Smooth muscle cell (in vitro differentiated cells): ENCODE results near the gene DYNC1LI1. TPM values are rescaled to one million over a fixed set of nuclear protein-coding genes. Genes with fewer than 3 reads are reported as not detected.

Experiments used
- DNase-seq: peaks from one replicate; lab custom pipeline; 2025; ENCODE audit not compliant: unreplicated experiment; lab: John Stamatoyannopoulos, UW
- H2AFZ ChIP-seq: fragments of 200-600 bp; sonication (generic); 2 replicates; pipeline ENCODE4 v1.6.0; 2016; ENCODE audit warnings: antibody characterized with exemption, low read depth, mild to moderate bottlenecking
- H3F3A ChIP-seq: fragments of 200-600 bp; sonication (generic); 2 replicates; pipeline ENCODE4 v1.6.0; 2017; ENCODE audit warnings: antibody characterized with exemption, low read depth
- H3K27ac ChIP-seq: fragments of 200-600 bp; sonication (generic); 2 replicates; pipeline ENCODE4 v1.5.1; 2016; ENCODE audit warnings: low read depth, mild to moderate bottlenecking
- H3K27me3 ChIP-seq: fragments of 200-600 bp; sonication (generic); 2 replicates; pipeline ENCODE4 v1.6.1; 2016; ENCODE audit warnings: low read depth, mild to moderate bottlenecking
- H3K36me3 ChIP-seq: fragments of 200-600 bp; sonication (generic); 2 replicates; pipeline ENCODE4 v1.5.1; 2016; ENCODE audit warnings: low read depth
- H3K4me1 ChIP-seq: fragments of 200-600 bp; sonication (generic); 2 replicates; pipeline ENCODE4 v1.5.1; 2016; ENCODE audit warnings: low read depth
- H3K4me2 ChIP-seq: fragments of 200-600 bp; sonication (generic); 2 replicates; pipeline ENCODE4 v1.6.0; 2016; ENCODE audit warnings: mild to moderate bottlenecking
- H3K4me3 ChIP-seq: fragments of 200-600 bp; sonication (generic); 2 replicates; pipeline ENCODE4 v1.5.1; 2016; ENCODE audit warnings: mild to moderate bottlenecking
- H3K79me2 ChIP-seq: fragments of 200-600 bp; sonication (generic); 2 replicates; pipeline ENCODE4 v1.6.0; 2016; ENCODE audit warnings: low read depth, mild to moderate bottlenecking
- H3K9ac ChIP-seq: fragments of 200-600 bp; sonication (generic); 2 replicates; pipeline ENCODE4 v1.6.0; 2016; ENCODE audit warnings: low read depth
- H3K9me3 ChIP-seq: fragments of 200-600 bp; sonication (generic); replicated peaks from 2 replicates; pipeline ENCODE4 v1.5.1; 2016; ENCODE audit warnings: low read depth
- H4K20me1 ChIP-seq: fragments of 200-600 bp; sonication (generic); 2 replicates; pipeline ENCODE4 v1.6.0; 2016; ENCODE audit warnings: low read depth
- CTCF ChIP-seq: fragments of 200-600 bp; sonication (generic); IDR thresholded peaks from 2 replicates; pipeline ENCODE4 v1.5.1; 2017; ENCODE audit warnings: borderline replicate concordance, mild to moderate bottlenecking, antibody characterized with exemption; ENCODE audit not compliant: insufficient read depth, poor library complexity, severe bottlenecking
- WGBS: methylation state at CpG from one replicate; pipeline ENCODE4 v1.1.7; 2016; ENCODE audit warnings: low lambda C conversion rate; 5-methylcytosine and 5-hydroxymethylcytosine counted together
- polyA plus RNA-seq: library from polyadenylated mRNA; unstranded; fragments of >200 nt; fragmentation: Nextera tagmentation; extraction: Ambion mirVana; gene quantifications from 2 replicates; pipeline ENCODE4 v1.2.1, GENCODE V29; 2016
- total RNA-seq: library from RNA; depleted of rRNA; stranded (reverse); fragments of >200 nt; gene quantifications from 2 replicates; pipeline ENCODE4 v1.2.3, GENCODE V29; 2014

Gene DYNC1LI1
- total and polyA plus RNA-seq, 2 experiments from 2014 or later, result 31.0 to 72.6 TPM

GRCh38 chr3:32568953-32569352, 1.7 kb downstream of the DYNC1LI1 start:
- Histone ChIP-seq H3K79me2 (peaks cover 69% of the 10 kb centered on the region), H4K20me1 (peaks cover 60% of the 10 kb centered on the region), H2AFZ (no peak overlapping the region), H3K4me1 (peaks cover 21% of the 10 kb centered on the region), H3K4me3 (peak overlapping the region; percentile 97), H3F3A (no peaks in the 10 kb centered on the region), H3K27me3 (no peaks in the 10 kb centered on the region), H3K4me2 (peak overlapping the region; percentile 92), H3K9ac (no peak overlapping the region), H3K9me3 (no peaks in the 10 kb centered on the region), H3K27ac (no peak overlapping the region), H3K36me3 (no peaks in the 10 kb centered on the region)
- 93% methylated on average over 2 of the region's 2 CpGs for WGBS
- DNase-seq, result no peak
- no peak for TF ChIP-seq CTCF

- DNase-seq, result no peak
- 100% methylated on average over 1 of the region's 1 CpG for WGBS
- TF ChIP-seq CTCF, result no peak
Measured at GRCh38 chr3:32564195-32564594, 6.5 kb downstream of the DYNC1LI1 start.

GRCh38 chr3:32562640-32563039, 8.0 kb downstream of the DYNC1LI1 start:
- Histone ChIP-seq H3K27ac (no peak overlapping the region), H2AFZ (no peak overlapping the region), H3K4me1 (no peaks in the 10 kb centered on the region), H3K9ac (no peak overlapping the region), H3K9me3 (no peaks in the 10 kb centered on the region), H3K36me3 (no peaks in the 10 kb centered on the region), H3K27me3 (no peaks in the 10 kb centered on the region), H3K4me3 (no peak overlapping the region), H3K4me2 (no peak overlapping the region), H3F3A (no peaks in the 10 kb centered on the region), H3K79me2 (peaks cover 87% of the 10 kb centered on the region), H4K20me1 (peaks cover 97% of the 10 kb centered on the region)
- 92% methylated on average over 7 of the region's 7 CpGs for WGBS
- TF ChIP-seq CTCF, result no peak
- no peak for DNase-seq

More at GRCh38 chr3:32564195-32564594, 6.5 kb downstream of the DYNC1LI1 start:
- no peaks in the 10 kb centered on the region for H3K36me3 ChIP-seq
- no peak overlapping the region for H2AFZ ChIP-seq
- no peak overlapping the region for H3K4me2 ChIP-seq
- no peaks in the 10 kb centered on the region for H3K9me3 ChIP-seq
- H3K4me3 ChIP-seq, result no peak overlapping the region
- H3K4me1 ChIP-seq, result peaks cover 11% of the 10 kb centered on the region
- H3K27me3 ChIP-seq, result no peaks in the 10 kb centered on the region
- no peaks in the 10 kb centered on the region for H3F3A ChIP-seq
- H3K27ac ChIP-seq, result no peak overlapping the region
- peaks cover 98% of the 10 kb centered on the region for H4K20me1 ChIP-seq
- no peak overlapping the region for H3K9ac ChIP-seq
- peaks cover 89% of the 10 kb centered on the region for H3K79me2 ChIP-seq

- TF ChIP-seq CTCF, result no peak
- Histone ChIP-seq H3K36me3 (no peaks in the 10 kb centered on the region), H3K4me3 (no peak overlapping the region), H3K9ac (no peak overlapping the region), H2AFZ (no peak overlapping the region), H3K79me2 (peaks cover 82% of the 10 kb centered on the region), H3K27ac (no peak overlapping the region), H4K20me1 (peaks cover 97% of the 10 kb centered on the region), H3K27me3 (no peaks in the 10 kb centered on the region), H3K4me1 (no peaks in the 10 kb centered on the region), H3K4me2 (no peak overlapping the region), H3K9me3 (no peaks in the 10 kb centered on the region), H3F3A (no peaks in the 10 kb centered on the region)
- DNase-seq, result no peak
- WGBS, result 89% methylated on average over 3 of the region's 3 CpGs
Measured at GRCh38 chr3:32557640-32558352, 12.9 kb downstream of the DYNC1LI1 start.
